Stimulated activated CD4-positive, alpha-beta T cell treated with anti-CD3 and anti-CD28 coated beads, Interleukin-4, amount 100 ng/mL, for 24 hours (primary cell): ENCODE data around the gene APOBEC3A.
"Not testable (repeated sequence)": the region's sequence is repeated elsewhere in the genome, so short reads cannot be mapped to it uniquely, and the experiment has no call there.

Experiments used
- DNase-seq: peaks from one replicate; pipeline ENCODE4 v3.0.0-alpha.2; 2020

Gene APOBEC3A

GRCh38 chr22:38943882-38944281, 13.5 kb upstream of the APOBEC3A start:
- DNase-seq = no peak

DNA sequence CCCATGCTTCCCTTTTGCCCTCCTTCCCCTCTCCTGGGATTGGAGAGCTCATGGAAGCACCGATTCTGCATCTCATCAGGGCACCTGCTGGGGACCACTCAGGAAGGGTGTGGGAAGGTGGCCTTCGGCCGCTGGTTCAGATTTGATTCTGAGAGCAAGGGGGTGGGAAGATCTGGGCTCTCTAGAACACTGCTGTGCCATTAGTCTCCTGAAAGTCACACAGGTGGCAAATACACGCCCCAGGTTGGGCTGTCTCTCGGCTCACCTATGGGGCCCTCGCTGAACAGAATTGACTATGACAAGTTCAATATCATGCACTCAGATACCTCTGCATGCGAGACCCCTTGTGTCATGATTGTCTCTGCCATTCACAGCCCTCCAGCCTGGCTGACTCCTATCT, 12.8 kb upstream of the APOBEC3A start:
- no peak for DNase-seq

DNA sequence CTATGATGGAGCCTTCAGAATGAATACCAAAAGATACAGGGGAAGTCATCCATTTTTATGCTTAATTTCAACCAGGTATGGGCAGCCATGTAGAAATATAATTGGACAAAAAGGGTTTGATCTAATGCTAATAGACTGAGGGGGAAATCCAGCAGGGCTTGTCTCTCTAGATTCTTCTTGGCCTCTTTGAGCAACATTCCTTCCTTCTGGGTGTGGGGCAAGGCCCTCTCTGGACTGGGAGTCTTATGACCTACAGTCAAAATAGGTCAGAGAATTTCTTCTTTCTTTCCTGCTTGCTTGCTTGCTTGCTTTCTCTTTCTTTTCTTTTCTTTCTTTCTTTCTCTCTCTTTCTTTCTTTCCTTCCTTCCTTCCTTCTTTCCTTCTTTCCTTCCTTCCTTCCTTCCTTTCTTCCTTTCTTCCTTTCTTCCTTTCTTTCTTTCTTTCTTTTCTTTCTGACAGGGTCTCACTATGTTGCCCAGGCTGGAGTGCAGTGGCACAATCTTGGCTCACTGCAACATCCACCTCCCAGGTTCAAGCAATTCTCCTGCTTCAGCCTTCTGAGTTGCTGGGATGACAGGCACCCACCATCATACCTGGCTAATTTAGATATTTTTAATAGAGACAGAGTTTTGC, 11.6 kb upstream of the APOBEC3A start:
- not testable (repeated sequence) for DNase-seq

DNA sequence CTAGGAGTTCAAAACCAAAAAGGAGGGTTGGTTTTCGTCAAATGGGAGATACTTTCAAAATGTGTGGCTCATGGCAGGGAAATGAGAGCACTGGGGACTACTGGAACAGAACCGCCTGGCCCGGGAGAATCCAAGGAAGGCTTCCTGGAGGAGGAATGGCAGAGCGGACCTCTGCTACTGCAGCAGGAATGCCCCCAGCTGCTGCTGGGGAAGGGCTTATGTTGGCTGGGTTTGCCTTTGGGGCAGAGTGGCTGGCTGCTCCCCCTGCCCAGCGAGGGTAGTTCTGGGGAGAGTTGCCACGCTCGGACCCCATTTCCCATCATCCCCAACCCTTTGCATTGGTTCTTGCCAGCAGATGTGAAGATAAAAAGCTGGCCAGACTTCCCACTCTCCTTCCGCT, 10.6 kb upstream of the APOBEC3A start:
- DNase-seq = no peak

GRCh38 chr22:38947321-38948140, 9.9 kb upstream of the APOBEC3A start:
- peak; percentile 25 for DNase-seq

DNA sequence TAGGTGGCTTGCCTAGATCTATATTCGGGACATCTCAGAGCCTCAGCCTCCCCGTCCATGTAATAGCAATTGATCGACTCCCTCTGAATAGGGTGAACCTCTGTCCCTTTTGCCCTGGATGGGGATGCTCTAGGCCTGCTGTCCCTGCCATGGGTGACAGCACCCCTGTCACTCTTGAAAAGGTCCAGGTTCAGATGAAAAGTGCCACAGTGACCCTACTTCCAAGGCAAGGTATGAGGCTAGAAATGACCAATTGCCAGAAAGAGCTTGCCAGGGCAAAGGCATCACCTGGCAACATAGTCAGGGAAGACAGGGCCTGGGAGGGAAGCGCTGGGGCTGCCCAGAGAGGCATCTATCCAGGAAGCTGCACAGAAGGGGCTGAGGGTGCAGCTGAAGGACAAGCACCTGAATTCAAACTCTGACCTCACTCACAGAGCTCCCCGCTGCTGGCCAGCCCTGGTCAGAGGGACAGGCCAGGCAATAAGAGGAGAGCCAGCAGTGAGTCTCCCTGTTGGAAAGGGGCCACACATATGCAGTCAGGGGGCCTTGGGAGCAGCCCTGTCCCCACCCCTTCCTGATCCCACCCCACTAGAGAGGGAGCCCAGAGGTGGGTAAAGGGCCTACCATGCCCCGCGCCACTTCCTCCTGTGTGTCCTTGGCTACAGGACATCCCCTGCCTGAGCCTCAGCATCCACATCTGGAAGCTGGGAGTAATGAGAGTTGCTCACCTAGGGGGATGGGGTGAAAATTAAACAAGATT, 9.0 kb upstream of the APOBEC3A start:
- DNase-seq = no peak

GRCh38 chr22:38949889-38950405, 7.5 kb upstream of the APOBEC3A start:
- no peak for DNase-seq

- DNase-seq = no peak
Measured at GRCh38 chr22:38950527-38951295, 6.7 kb upstream of the APOBEC3A start.

DNA sequence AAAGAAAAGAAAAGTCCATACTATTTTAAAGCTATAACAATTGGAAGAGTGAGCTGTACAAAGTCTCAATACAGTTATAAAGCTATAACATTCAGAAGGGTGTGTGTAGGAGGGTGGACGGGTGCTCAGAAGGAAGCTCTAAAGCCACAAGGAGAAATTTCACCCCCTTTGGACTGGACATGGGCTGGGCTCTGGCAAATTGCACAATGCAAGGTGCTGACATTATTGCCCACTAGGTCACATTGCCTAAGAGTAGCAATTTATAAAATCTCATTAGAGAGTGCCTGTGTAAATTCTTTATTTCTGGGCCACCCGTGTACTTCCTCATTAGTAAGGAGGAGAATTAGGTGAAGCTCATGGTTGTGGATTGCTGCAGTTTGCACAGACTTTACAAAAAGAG, 5.7 kb upstream of the APOBEC3A start:
- no peak for DNase-seq

DNA sequence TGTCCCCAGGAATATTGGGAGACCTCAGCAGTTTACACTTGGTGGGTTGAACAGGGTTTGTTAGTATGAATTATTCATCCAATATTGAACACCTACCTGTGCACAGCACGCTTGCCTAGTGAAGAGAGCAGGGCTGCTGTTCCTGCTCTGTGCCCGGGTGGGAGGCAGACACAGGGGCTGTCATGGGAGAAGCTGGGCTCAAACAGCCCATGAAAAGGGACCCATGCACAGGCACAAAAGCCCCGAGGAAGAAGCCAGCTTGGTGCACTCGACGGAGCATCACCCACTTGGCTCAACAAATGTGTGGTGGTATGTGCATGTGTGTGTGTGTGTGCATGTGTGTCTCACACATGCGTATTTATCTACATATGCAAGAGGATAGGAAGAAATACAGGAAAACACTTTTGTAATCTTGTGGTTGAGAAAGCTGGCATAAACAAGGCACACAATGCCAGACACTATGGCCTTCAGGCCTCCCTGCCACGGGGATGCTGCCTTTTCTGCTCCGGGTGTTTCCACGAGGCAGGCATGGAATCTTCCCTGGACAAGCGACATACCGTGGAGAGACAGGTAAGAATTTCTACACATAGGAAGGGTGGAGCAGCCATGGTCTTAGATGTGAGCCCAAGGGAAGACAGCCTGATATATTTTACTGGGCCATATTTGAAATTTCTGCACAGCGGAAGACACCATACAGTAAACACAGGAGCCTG, 5.0 kb upstream of the APOBEC3A start:
- DNase-seq = no peak

DNA sequence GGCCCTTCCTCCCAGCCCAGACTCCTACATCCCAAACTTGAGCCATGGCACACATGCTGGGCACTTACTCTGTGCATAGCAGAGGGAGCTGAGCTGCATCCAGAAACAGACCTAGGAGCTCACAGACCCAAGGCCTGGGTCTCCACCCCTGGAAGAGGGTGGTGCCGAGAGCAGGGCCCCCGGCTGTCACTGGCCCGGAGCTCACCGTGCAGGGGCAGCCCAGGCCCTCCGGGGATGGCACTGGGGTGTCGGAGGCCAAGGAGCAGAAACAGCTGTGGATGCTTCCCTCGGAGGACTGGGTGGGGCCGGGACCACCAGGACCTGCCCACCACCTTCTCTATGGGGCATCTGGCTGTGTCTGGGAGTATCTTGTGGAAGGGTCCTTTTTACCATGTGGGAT, 4.3 kb upstream of the APOBEC3A start:
- no peak for DNase-seq

- DNase-seq = peak; percentile 81
Measured at GRCh38 chr22:38953577-38954413, 3.6 kb upstream of the APOBEC3A start.

- no peak for DNase-seq
Measured at GRCh38 chr22:38954414-38955043, 2.9 kb upstream of the APOBEC3A start.

DNA sequence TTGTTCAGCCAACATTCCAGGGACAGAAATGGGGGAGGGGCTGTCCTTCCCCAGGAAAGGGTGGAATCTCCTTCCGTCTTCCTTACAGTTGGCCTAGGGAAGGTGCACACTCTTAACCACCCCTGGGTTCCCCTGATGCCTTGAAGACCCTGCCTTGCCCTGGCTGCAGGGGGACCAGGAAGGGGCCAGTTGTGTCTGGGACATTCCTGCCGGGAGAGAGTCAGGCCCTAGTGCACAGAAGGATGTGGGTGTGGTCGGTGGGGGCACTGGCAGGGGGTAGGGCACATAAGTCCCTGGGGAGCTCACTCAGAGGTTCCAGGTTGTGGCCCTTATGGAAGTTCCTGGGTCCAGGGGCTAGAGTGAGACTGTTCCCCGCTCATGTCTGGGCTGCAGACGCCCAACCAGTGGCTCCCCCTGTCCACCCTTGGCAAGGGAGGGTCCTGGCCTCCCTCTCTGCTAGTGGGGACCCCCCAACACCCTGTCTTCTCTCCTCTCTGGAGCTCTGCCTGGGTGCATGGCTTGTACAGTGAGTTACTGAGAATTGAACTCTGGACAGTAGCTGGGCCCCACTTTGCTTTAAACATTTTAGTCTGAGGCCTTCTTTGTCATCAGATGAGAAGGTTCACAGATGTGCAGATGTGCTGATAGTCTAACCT, 2.0 kb upstream of the APOBEC3A start:
- no peak for DNase-seq

GRCh38 chr22:38955926-38956325, 1.5 kb upstream of the APOBEC3A start:
- no peak for DNase-seq

DNA sequence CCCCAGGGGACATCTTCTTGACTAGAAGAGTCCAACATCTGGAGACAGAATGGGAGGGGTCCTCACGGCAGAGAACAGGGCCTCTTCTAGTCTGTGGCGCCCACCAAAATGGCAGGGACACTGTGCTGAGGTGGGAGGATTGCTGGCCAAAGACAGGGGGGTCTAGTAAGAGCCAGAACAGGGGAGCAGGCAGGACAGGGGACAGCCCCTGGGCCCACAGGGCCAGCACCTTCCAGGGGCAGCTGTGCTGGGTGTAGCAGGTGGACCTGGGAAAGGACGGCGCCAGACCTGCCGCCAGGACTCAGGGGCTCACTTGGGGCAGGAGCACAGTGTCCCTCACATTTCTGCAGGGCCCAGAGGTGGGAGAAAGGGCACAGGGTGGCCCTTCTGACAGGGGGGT, 858 bp upstream of the APOBEC3A start:
- no peak for DNase-seq

DNA sequence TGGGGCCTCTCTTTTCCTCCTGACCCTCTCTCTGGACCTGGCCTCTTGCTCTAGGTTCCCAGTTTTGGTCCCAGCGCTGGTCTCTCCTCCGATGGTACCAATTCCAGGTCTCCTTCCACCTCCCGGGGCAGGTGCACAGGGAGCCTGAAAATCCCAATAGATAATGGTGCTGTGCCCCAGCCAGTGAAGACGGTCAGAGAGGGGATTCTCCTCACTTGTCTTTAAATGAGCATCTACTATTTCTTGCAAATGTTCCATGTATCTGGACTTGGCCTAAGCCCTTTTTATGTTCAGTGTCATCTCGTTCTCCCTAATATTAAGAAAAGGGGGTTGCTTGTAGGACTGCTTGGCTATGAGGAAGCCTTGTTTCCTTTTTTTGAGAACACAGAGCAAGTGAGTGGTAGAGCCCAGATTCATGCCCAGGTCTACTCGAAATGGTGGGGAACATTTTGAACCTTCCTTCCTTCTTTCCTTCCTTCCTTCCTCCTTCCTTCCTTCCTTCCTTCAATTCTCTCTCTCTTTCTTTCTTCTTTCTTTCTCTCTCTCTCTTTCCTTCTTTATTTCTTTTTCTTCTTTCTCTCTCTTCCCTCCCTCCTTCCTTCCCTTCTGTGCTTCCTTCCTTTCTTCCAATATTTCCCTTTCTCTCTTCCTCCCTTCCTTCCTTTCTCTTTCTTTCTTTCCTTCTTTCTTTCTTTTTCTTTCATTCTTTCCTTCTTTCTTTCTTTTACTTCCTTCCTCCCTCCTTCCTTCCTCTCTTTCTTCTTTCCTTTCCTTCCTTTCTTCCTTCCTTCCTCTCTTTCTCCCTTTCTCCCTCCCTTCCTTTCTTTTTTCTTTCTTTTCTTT, 620 bp downstream of the APOBEC3A start:
- no peak for DNase-seq

DNA sequence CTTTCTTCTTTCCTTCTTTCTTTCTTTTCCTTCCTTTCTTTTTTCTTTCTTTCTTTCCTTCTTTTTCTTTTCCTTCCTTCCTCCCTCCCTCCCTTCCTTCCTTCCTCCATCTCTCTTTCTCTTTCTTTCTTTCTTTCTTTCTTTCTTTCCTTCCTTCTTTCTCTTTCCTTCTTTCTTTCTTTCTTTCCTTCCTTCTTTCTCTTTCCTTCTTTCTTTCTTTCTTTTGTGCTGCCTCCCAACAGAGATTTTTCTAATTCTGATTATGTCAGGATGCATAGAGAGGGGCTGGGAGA, 1.2 kb downstream of the APOBEC3A start:
- not testable (repeated sequence) for DNase-seq

DNA sequence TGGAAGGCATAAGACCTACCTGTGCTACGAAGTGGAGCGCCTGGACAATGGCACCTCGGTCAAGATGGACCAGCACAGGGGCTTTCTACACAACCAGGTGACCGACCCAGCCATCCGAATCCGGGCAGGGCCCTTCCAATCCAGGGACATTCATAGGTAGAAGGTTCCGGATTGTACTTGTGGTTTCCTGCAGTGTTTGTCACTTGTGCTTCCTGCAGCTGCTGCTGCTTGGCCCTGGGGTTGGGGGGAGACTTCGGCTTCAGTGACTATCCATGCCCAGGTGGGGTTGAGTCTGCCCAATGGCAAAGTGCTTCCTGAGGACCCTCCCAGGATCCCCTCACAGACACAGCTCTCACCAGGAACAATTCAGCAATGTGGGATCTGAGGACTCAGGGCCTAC, 2.2 kb downstream of the APOBEC3A start:
- DNase-seq = no peak
